Lower lobe of right lung (tissue), 2 donors: ENCODE measurements around the gene CLCN2. TPM values are rescaled to one million over a fixed set of nuclear protein-coding genes. Genes with fewer than 3 reads are reported as not detected.

Experiments
- ATAC-seq, 2 donors: fragments of 200-7000 bp; cut with Tn5 transposase; one replicate each; pipeline ENCODE4 v1.9.1; 2020 to 2022; ENCODE audit warnings: mild to moderate bottlenecking in 2 of 2, moderate library complexity in 2 of 2
- DNase-seq: peaks from one replicate; pipeline ENCODE4 v3.0.0-alpha.2; 2020
- H3K27ac ChIP-seq: fragments of 200-600 bp; one replicate; pipeline ENCODE4 v1.8.0; 2022
- H3K27me3 ChIP-seq: fragments of 200-600 bp; one replicate; pipeline ENCODE4 v1.8.0; 2022; ENCODE audit warnings: low read depth
- H3K36me3 ChIP-seq: fragments of 200-600 bp; one replicate; pipeline ENCODE4 v1.8.0; 2022; ENCODE audit warnings: mild to moderate bottlenecking
- H3K4me1 ChIP-seq: fragments of 200-600 bp; one replicate; pipeline ENCODE4 v1.8.0; 2022
- H3K4me3 ChIP-seq: fragments of 200-600 bp; one replicate; pipeline ENCODE4 v1.8.0; 2022; ENCODE audit warnings: mild to moderate bottlenecking
- H3K9me3 ChIP-seq: fragments of 200-600 bp; one replicate; pipeline ENCODE4 v1.8.0; 2022
- CTCF ChIP-seq: fragments of 200-600 bp; IDR thresholded peaks from one replicate; pipeline ENCODE4 v1.8.0; 2022; ENCODE audit warnings: antibody characterized with exemption, mild to moderate bottlenecking
- intact Hi-C: fragments of 100-400 bp; cut with DNase I; formaldehyde crosslinking; loops from one replicate; pipeline ENCODE4 v1.11.0; 2022
- total RNA-seq: library from RNA; stranded (reverse); fragmentation: NEBNext Ultra II Directional; extraction: Animal tissue kit (Norgen Biotek cat#: 25700); gene quantifications from one replicate; pipeline ENCODE4 v1.2.1, GENCODE V29; 2021
- donor health status: DM: no; HTN: yes; CAD: no; lungs with severe emphysema.

CLCN2 gene
- total RNA-seq, 1 donor from 2014 or later = 4.4 TPM

GRCh38 chr3:184320104-184320445, 41.3 kb downstream of the CLCN2 start:
- ATAC-seq (peak; percentile 93 to 94), DNase-seq (peak; percentile 97)
- Histone ChIP-seq H3K27ac (peak overlapping the region; percentile 83), H3K36me3 (peaks cover 67% of the 10 kb centered on the region), H3K4me3 (peak overlapping the region; percentile 47), H3K9me3 (no peaks in the 10 kb centered on the region), H3K4me1 (peaks cover 68% of the 10 kb centered on the region), H3K27me3 (no peaks in the 10 kb centered on the region)
- intact Hi-C loops = no loop called here
- TF ChIP-seq CTCF = no peak

- H3K4me1 ChIP-seq = peaks cover 64% of the 10 kb centered on the region
- no peak overlapping the region for H3K27ac ChIP-seq
- no peaks in the 10 kb centered on the region for H3K27me3 ChIP-seq
- H3K9me3 ChIP-seq = no peaks in the 10 kb centered on the region
- H3K36me3 ChIP-seq = peaks cover 39% of the 10 kb centered on the region
- no peak for TF ChIP-seq CTCF
- DNase-seq = no peak
- H3K4me3 ChIP-seq = peak overlapping the region; percentile 94
- no peak for ATAC-seq
- intact Hi-C loops = no loop called here
Measured at GRCh38 chr3:184317201-184317600, 44.2 kb downstream of the CLCN2 start.

GRCh38 chr3:184316792-184317191, 44.6 kb downstream of the CLCN2 start:
- H3K36me3 ChIP-seq = peaks cover 34% of the 10 kb centered on the region
- ATAC-seq (no peak), DNase-seq (no peak)
- intact Hi-C loops = no loop called here
- peaks cover 60% of the 10 kb centered on the region for H3K4me1 ChIP-seq
- no peaks in the 10 kb centered on the region for H3K9me3 ChIP-seq
- peak overlapping the region; percentile 94 for H3K4me3 ChIP-seq
- H3K27me3 ChIP-seq = no peaks in the 10 kb centered on the region
- no peak overlapping the region for H3K27ac ChIP-seq
- no peak for TF ChIP-seq CTCF

- intact Hi-C loops = no loop called here
- no peaks in the 10 kb centered on the region for H3K27me3 ChIP-seq
- DNase-seq (no peak), ATAC-seq (no peak)
- peaks cover 27% of the 10 kb centered on the region for H3K36me3 ChIP-seq
- TF ChIP-seq CTCF = no peak
- H3K4me1 ChIP-seq = peaks cover 53% of the 10 kb centered on the region
- peak overlapping the region; percentile 95 for H3K27ac ChIP-seq
- no peaks in the 10 kb centered on the region for H3K9me3 ChIP-seq
- peak overlapping the region; percentile 94 for H3K4me3 ChIP-seq
Measured at GRCh38 chr3:184315871-184316661, 45.3 kb downstream of the CLCN2 start.

- H3K4me1 ChIP-seq = peaks cover 47% of the 10 kb centered on the region
- peaks cover 22% of the 10 kb centered on the region for H3K36me3 ChIP-seq
- peak overlapping the region; percentile 94 for H3K4me3 ChIP-seq
- no peak for TF ChIP-seq CTCF
- H3K9me3 ChIP-seq = no peaks in the 10 kb centered on the region
- intact Hi-C loops = no loop called here
- no peak for DNase-seq
- ATAC-seq = no peak
- H3K27me3 ChIP-seq = no peaks in the 10 kb centered on the region
- peak overlapping the region; percentile 95 for H3K27ac ChIP-seq
Measured at GRCh38 chr3:184315543-184315867, 45.9 kb downstream of the CLCN2 start.
